ENCODE measurements around the gene IQSEC3. TPM values are rescaled to one million over a fixed set of nuclear protein-coding genes. Genes with fewer than 3 reads are reported as not detected.

Gene IQSEC3
- polyA plus RNA-seq, 1 donor from 2014 or later: 2.4 TPM

DNA sequence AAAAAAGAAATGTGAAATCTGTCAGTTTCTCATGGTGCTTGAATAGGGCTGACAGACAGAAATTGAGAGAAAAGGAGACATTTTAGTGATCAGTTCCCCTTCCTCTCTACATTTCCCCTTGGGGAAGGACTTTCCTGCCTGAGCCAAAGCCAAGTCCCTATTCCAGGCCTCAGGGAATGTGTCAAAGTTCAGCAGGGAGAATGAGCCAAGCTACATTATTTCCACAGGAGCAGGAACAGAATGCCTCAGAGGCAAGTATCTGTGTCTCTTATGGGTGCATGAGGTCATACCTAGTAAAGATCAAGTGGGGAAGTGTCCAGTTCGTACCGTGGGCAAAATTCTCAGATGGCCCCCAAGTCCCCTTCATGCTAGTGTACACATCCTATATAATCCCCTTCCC, 68.6 kb downstream of the IQSEC3 start:
- Histone ChIP-seq H3K79me2 (replicated peaks; ENCODE audit: insufficient read depth, low read length) (no peaks in the 10 kb centered on the region), H3K36me3 (ENCODE audit: insufficient read depth, low read length) (no peaks in the 10 kb centered on the region), H3K9ac (ENCODE audit: low read length) (no peak overlapping the region), H3F3A (ENCODE audit: insufficient read depth, low read length, poor library complexity, severe bottlenecking) (no peaks in the 10 kb centered on the region), H3K27ac (ENCODE audit: low read length) (no peak overlapping the region), H3K9me3 (ENCODE audit: low read length) (no peaks in the 10 kb centered on the region), H3K9me2 (ENCODE audit: insufficient read depth, low read length) (no peaks in the 10 kb centered on the region), H3K4me3 (ENCODE audit: low read length) (no peak overlapping the region), H3K27me3 (ENCODE audit: insufficient read depth, low read depth, low read length) (no peaks in the 10 kb centered on the region), H4K20me1 (ENCODE audit: insufficient read depth) (no peaks in the 10 kb centered on the region), H3K4me2 (ENCODE audit: low read length) (no peak overlapping the region), H2AFZ (ENCODE audit: low read depth, low read length) (no peak overlapping the region)
- no peak for TF ChIP-seq RAD21 (conservative IDR thresholded peaks at IDR 0.05)
- TF ChIP-seq POLR2AphosphoS5 (IDR thresholded peaks at IDR 0.05): no peak
- TF ChIP-seq, protein P1, sequence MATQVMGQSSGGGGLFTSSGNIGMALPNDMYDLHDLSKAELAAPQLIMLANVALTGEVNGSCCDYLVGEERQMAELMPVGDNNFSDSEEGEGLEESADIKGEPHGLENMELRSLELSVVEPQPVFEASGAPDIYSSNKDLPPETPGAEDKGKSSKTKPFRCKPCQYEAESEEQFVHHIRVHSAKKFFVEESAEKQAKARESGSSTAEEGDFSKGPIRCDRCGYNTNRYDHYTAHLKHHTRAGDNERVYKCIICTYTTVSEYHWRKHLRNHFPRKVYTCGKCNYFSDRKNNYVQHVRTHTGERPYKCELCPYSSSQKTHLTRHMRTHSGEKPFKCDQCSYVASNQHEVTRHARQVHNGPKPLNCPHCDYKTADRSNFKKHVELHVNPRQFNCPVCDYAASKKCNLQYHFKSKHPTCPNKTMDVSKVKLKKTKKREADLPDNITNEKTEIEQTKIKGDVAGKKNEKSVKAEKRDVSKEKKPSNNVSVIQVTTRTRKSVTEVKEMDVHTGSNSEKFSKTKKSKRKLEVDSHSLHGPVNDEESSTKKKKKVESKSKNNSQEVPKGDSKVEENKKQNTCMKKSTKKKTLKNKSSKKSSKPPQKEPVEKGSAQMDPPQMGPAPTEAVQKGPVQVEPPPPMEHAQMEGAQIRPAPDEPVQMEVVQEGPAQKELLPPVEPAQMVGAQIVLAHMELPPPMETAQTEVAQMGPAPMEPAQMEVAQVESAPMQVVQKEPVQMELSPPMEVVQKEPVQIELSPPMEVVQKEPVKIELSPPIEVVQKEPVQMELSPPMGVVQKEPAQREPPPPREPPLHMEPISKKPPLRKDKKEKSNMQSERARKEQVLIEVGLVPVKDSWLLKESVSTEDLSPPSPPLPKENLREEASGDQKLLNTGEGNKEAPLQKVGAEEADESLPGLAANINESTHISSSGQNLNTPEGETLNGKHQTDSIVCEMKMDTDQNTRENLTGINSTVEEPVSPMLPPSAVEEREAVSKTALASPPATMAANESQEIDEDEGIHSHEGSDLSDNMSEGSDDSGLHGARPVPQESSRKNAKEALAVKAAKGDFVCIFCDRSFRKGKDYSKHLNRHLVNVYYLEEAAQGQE (IDR thresholded peaks at IDR 0.05; ENCODE audit: borderline replicate concordance): no peak
- no peak for TF ChIP-seq TAF1 (IDR thresholded peaks at IDR 0.05; ENCODE audit: low read depth)
- TF ChIP-seq, protein P2, sequence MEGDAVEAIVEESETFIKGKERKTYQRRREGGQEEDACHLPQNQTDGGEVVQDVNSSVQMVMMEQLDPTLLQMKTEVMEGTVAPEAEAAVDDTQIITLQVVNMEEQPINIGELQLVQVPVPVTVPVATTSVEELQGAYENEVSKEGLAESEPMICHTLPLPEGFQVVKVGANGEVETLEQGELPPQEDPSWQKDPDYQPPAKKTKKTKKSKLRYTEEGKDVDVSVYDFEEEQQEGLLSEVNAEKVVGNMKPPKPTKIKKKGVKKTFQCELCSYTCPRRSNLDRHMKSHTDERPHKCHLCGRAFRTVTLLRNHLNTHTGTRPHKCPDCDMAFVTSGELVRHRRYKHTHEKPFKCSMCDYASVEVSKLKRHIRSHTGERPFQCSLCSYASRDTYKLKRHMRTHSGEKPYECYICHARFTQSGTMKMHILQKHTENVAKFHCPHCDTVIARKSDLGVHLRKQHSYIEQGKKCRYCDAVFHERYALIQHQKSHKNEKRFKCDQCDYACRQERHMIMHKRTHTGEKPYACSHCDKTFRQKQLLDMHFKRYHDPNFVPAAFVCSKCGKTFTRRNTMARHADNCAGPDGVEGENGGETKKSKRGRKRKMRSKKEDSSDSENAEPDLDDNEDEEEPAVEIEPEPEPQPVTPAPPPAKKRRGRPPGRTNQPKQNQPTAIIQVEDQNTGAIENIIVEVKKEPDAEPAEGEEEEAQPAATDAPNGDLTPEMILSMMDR (IDR thresholded peaks at IDR 0.05; ENCODE audit: poor library complexity, severe bottlenecking): no peak
- no peak for TF ChIP-seq EZH2 (IDR thresholded peaks at IDR 0.05; ENCODE audit: borderline replicate concordance, insufficient read depth, low read length, poor library complexity, severe bottlenecking)
- no peak for TF ChIP-seq SMC3 (conservative IDR thresholded peaks at IDR 0.05; ENCODE audit: poor library complexity)
- TF ChIP-seq EP300 (conservative IDR thresholded peaks at IDR 0.05; ENCODE audit: poor library complexity, severe bottlenecking): no peak
- TF ChIP-seq MXI1 (conservative IDR thresholded peaks at IDR 0.05; ENCODE audit: poor library complexity, severe bottlenecking): no peak

DNA sequence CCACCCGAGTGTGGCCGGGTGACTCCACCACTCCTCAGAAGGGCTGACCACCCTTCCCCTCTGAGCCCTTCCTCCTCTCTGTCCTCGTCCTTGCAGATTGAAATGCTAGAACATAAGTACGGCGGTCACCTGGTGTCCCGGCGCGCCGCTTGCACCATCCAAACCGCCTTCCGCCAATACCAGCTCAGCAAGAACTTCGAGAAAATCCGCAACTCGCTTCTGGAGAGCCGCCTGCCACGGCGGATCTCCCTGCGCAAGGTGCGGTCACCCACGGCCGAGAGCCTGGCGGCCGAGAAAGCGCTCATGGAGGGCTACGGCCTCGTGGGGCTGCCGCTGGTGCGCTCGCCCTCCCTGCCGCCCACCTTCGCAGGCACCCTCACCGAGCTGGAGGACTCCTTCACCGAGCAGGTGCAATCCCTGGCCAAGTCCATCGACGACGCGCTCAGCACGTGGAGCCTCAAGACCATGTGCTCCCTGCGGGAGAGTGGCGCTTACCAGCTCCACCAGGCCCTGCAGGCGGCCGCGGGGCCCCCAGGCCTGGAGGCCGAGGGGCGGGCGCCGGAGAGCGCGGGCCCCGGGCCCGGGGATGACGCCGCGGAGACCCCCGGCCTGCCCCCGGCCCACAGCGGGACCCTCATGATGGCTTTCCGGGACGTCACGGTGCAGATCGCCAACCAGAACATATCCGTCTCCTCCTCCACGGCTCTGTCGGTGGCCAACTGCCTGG, 71.8 kb downstream of the IQSEC3 start:
- Histone ChIP-seq H3K4me3 (ENCODE audit: low read length) (no peak overlapping the region), H3K9me2 (ENCODE audit: insufficient read depth, low read length) (no peaks in the 10 kb centered on the region), H4K20me1 (ENCODE audit: insufficient read depth) (no peaks in the 10 kb centered on the region), H3K79me2 (replicated peaks; ENCODE audit: insufficient read depth, low read length) (no peaks in the 10 kb centered on the region), H3K4me2 (ENCODE audit: low read length) (no peak overlapping the region), H3F3A (ENCODE audit: insufficient read depth, low read length, poor library complexity, severe bottlenecking) (no peaks in the 10 kb centered on the region), H3K36me3 (ENCODE audit: insufficient read depth, low read length) (no peaks in the 10 kb centered on the region), H3K27me3 (ENCODE audit: insufficient read depth, low read depth, low read length) (no peaks in the 10 kb centered on the region), H3K27ac (ENCODE audit: low read length) (no peak overlapping the region), H2AFZ (ENCODE audit: low read depth, low read length) (no peak overlapping the region), H3K9ac (ENCODE audit: low read length) (no peak overlapping the region), H3K9me3 (ENCODE audit: low read length) (no peaks in the 10 kb centered on the region)
- TF ChIP-seq POLR2AphosphoS5 (IDR thresholded peaks at IDR 0.05) (no peak), MXI1 (conservative IDR thresholded peaks at IDR 0.05; ENCODE audit: poor library complexity, severe bottlenecking) (no peak), EZH2 (IDR thresholded peaks at IDR 0.05; ENCODE audit: borderline replicate concordance, insufficient read depth, low read length, poor library complexity, severe bottlenecking) (no peak), SMC3 (conservative IDR thresholded peaks at IDR 0.05; ENCODE audit: poor library complexity) (no peak), RAD21 (conservative IDR thresholded peaks at IDR 0.05) (no peak), EP300 (conservative IDR thresholded peaks at IDR 0.05; ENCODE audit: poor library complexity, severe bottlenecking) (no peak), TAF1 (IDR thresholded peaks at IDR 0.05; ENCODE audit: low read depth) (no peak)
- TF ChIP-seq, protein P2 (IDR thresholded peaks at IDR 0.05; ENCODE audit: poor library complexity, severe bottlenecking): no peak
- TF ChIP-seq, protein P1 (IDR thresholded peaks at IDR 0.05; ENCODE audit: borderline replicate concordance): no peak

Measured in neural cell (in vitro differentiated cells).